H9 (cell line): ENCODE measurements around the gene ADIPOR1. TPM values are rescaled to one million over a fixed set of nuclear protein-coding genes. Genes with fewer than 3 reads are reported as not detected.

Experiments used
- DNase-seq: peaks from one replicate; pipeline ENCODE4 v3.0.0-alpha.2; 2017
- H2AFZ ChIP-seq: one replicate; pipeline ENCODE4 v1.6.1; 2013; ENCODE audit warnings: mild to moderate bottlenecking, low read length, control low read depth, moderate library complexity
- H2AK5ac ChIP-seq: 2 replicates; pipeline ENCODE4 v1.6.1; 2013; ENCODE audit warnings: low read length, control low read depth, mixed read lengths; ENCODE audit not compliant: insufficient read length
- H2BK120ac ChIP-seq: one replicate; pipeline ENCODE4 v1.6.1; 2013; ENCODE audit warnings: low read depth, mild to moderate bottlenecking, low read length, control low read depth, inconsistent platforms; ENCODE audit not compliant: poor library complexity, severe bottlenecking
- H2BK12ac ChIP-seq: 2 replicates; pipeline ENCODE4 v1.6.1; 2013; ENCODE audit warnings: low read length, control low read depth, mixed read lengths, low read depth; ENCODE audit not compliant: insufficient read length
- H2BK15ac ChIP-seq: 2 replicates; pipeline ENCODE4 v1.6.1; 2013; ENCODE audit warnings: low read depth, low read length, control low read depth
- H2BK20ac ChIP-seq: one replicate; pipeline ENCODE4 v1.6.1; 2013; ENCODE audit warnings: low read depth, mild to moderate bottlenecking, low read length, control low read depth, inconsistent platforms; ENCODE audit not compliant: poor library complexity, severe bottlenecking
- H2BK5ac ChIP-seq: 2 replicates; pipeline ENCODE4 v1.6.1; 2013; ENCODE audit warnings: low read length, control low read depth, mixed read lengths; ENCODE audit not compliant: insufficient read length
- H3K14ac ChIP-seq: 2 replicates; pipeline ENCODE4 v1.6.1; 2013; ENCODE audit warnings: low read length, control low read depth; ENCODE audit not compliant: insufficient read depth
- H3K18ac ChIP-seq: 2 replicates; pipeline ENCODE4 v1.6.1; 2013; ENCODE audit warnings: low read depth, mild to moderate bottlenecking, mixed read lengths, low read length, control low read depth; ENCODE audit not compliant: insufficient read length
- H3K23ac ChIP-seq: 2 replicates; pipeline ENCODE4 v1.6.1; 2013; ENCODE audit warnings: low read length, control low read depth, mixed read lengths, low read depth; ENCODE audit not compliant: insufficient read length
- H3K23me2 ChIP-seq: 2 replicates; pipeline ENCODE4 v1.6.1; 2013; ENCODE audit warnings: low read depth, mild to moderate bottlenecking, mixed read lengths, low read length, control low read depth; ENCODE audit not compliant: insufficient read length, poor library complexity, severe bottlenecking
- H3K27ac ChIP-seq: 2 replicates; pipeline ENCODE4 v1.5.1; 2013; ENCODE audit warnings: low read length, control low read depth, mixed read lengths, low read depth; ENCODE audit not compliant: insufficient read length
- H3K27me3 ChIP-seq: 2 replicates; pipeline ENCODE4 v1.6.1; 2013; ENCODE audit warnings: low read length, control low read depth, inconsistent platforms; ENCODE audit not compliant: insufficient read depth
- H3K4ac ChIP-seq: 2 replicates; pipeline ENCODE4 v1.6.1; 2013; ENCODE audit warnings: low read depth, mild to moderate bottlenecking, control low read depth, inconsistent platforms, low read length, moderate library complexity
- H3K4me1 ChIP-seq: 2 replicates; pipeline ENCODE4 v1.6.1; 2013; ENCODE audit warnings: low read length, control low read depth, inconsistent platforms; ENCODE audit not compliant: insufficient read depth
- H3K4me2 ChIP-seq: 2 replicates; pipeline ENCODE4 v1.6.1; 2013; ENCODE audit warnings: low read length, control low read depth, mixed read lengths; ENCODE audit not compliant: insufficient read length, insufficient read depth
- H3K56ac ChIP-seq: 2 replicates; pipeline ENCODE4 v1.6.1; 2013; ENCODE audit warnings: low read depth, mild to moderate bottlenecking, mixed read lengths, low read length, control low read depth; ENCODE audit not compliant: insufficient read length
- H3K79me1 ChIP-seq: 2 replicates; pipeline ENCODE4 v1.6.1; 2013; ENCODE audit warnings: low read depth, mild to moderate bottlenecking, moderate library complexity, low read length, control low read depth, inconsistent platforms; ENCODE audit not compliant: insufficient read depth, poor library complexity, severe bottlenecking
- H3K79me2 ChIP-seq: 2 replicates; pipeline ENCODE4 v1.6.1; 2013; ENCODE audit warnings: low read length, control low read depth, inconsistent platforms; ENCODE audit not compliant: insufficient read depth
- H3K9ac ChIP-seq: 2 replicates; pipeline ENCODE4 v1.6.1; 2013; ENCODE audit warnings: low read length, control low read depth, mixed read lengths; ENCODE audit not compliant: insufficient read length; ENCODE audit errors: extremely low read depth
- H3K9me3 ChIP-seq: one replicate; pipeline ENCODE4 v1.6.1; 2013; ENCODE audit warnings: low read depth, low read length, inconsistent platforms; ENCODE audit not compliant: control insufficient read depth
- H3T11ph ChIP-seq: one replicate; pipeline ENCODE4 v1.6.1; 2013; ENCODE audit warnings: mild to moderate bottlenecking, low read length, control low read depth, inconsistent platforms
- H4K20me1 ChIP-seq: one replicate; pipeline ENCODE4 v1.6.1; 2013; ENCODE audit not compliant: control insufficient read depth, insufficient read length, insufficient read depth
- H4K5ac ChIP-seq: 2 replicates; pipeline ENCODE4 v1.6.1; 2013; ENCODE audit warnings: low read depth, mild to moderate bottlenecking, mixed read lengths, low read length, control low read depth; ENCODE audit not compliant: insufficient read length
- H4K8ac ChIP-seq: replicated peaks from 2 replicates; pipeline ENCODE4 v1.6.1; 2013; ENCODE audit warnings: low read length, control low read depth, mixed read lengths, low read depth; ENCODE audit not compliant: insufficient read length
- H4K91ac ChIP-seq: 2 replicates; pipeline ENCODE4 v1.6.1; 2013; ENCODE audit warnings: low read depth, mild to moderate bottlenecking, moderate library complexity, mixed read lengths, low read length, control low read depth; ENCODE audit not compliant: insufficient read length
- H3K27ac Mint-ChIP-seq, 3 experiments: 2 replicates in 2 of 3; 3 replicates in 1 of 3; pipeline ENCODE4 v1.8.0; 2020 to 2021; ENCODE audit warnings: mixed read lengths in 3 of 3, mild to moderate bottlenecking in 1 of 3, moderate library complexity in 1 of 3
- H3K27me3 Mint-ChIP-seq: 2 replicates; pipeline ENCODE4 v1.8.0; 2021; ENCODE audit warnings: low read depth, mild to moderate bottlenecking, moderate library complexity, mixed read lengths
- H3K36me3 Mint-ChIP-seq, 3 experiments: 2 replicates in 2 of 3; 3 replicates in 1 of 3; pipeline ENCODE4 v1.8.0; 2020 to 2021; ENCODE audit warnings: low read depth in 3 of 3, mixed read lengths in 3 of 3; ENCODE audit not compliant: insufficient read depth in 1 of 3
- H3K4me1 Mint-ChIP-seq, 2 experiments: 2 replicates each; pipeline ENCODE4 v1.8.0; 2020; ENCODE audit warnings: mixed read lengths in 2 of 2
- H3K4me3 Mint-ChIP-seq, 2 experiments: 2 replicates in 1 of 2; 3 replicates in 1 of 2; pipeline ENCODE4 v1.8.0; 2020 to 2021; ENCODE audit warnings: mild to moderate bottlenecking in 2 of 2, mixed read lengths in 2 of 2, moderate library complexity in 1 of 2
- H3K9me3 Mint-ChIP-seq, 2 experiments: 2 replicates in 1 of 2; 3 replicates in 1 of 2; pipeline ENCODE4 v1.8.0; 2020; ENCODE audit warnings: mild to moderate bottlenecking in 2 of 2, mixed read lengths in 2 of 2, moderate library complexity in 1 of 2
- CTCF ChIP-seq: fragments of 200-600 bp; sonication (generic); conservative IDR thresholded peaks from 3 replicates; pipeline ENCODE4 v1.8.0; 2021; ENCODE audit warnings: antibody characterized with exemption, mild to moderate bottlenecking
- WGBS: extraction: QIAGEN DNeasy Blood & Tissue Kit; methylation state at CpG from one replicate; pipeline ENCODE4 v1.1.7; 2013; ENCODE audit warnings: missing lambda C conversion rate, low lambda C conversion rate, mixed read lengths; ENCODE audit not compliant: insufficient read length; ENCODE audit errors: extremely low coverage; 5-methylcytosine and 5-hydroxymethylcytosine counted together
- total RNA-seq: library from RNA; stranded (reverse); gene quantifications from 2 replicates; pipeline ENCODE4 v1.2.1, GENCODE V29; 2021

ADIPOR1 gene
- total RNA-seq, 1 experiment from 2014 or later = 65.0 TPM

- no peak overlapping the region for H2BK120ac ChIP-seq
- no peaks in the 10 kb centered on the region for H3K79me1 ChIP-seq
- H3K18ac ChIP-seq = no peak overlapping the region
- H3K14ac ChIP-seq = no peak overlapping the region
- Mint-ChIP-seq H3K4me1 (no peaks in the 10 kb centered on the region), H3K36me3 (peaks cover 5 to 69% (median 42%) of the 10 kb centered on the region in 3 experiments; a peak in 5 of 7 replicates), H3K27me3 (no peaks in the 10 kb centered on the region), H3K4me3 (no peak overlapping the region), H3K9me3 (no peaks in the 10 kb centered on the region), H3K27ac (no peak overlapping the region)
- H4K91ac ChIP-seq = no peak overlapping the region
- WGBS = no CpG with 5 or more reads among the region's 6 CpGs
- H2BK12ac ChIP-seq = no peak overlapping the region
- no peak for TF ChIP-seq CTCF
- no peak overlapping the region for H4K8ac ChIP-seq
- no peaks in the 10 kb centered on the region for H3K9me3 ChIP-seq
- no peaks in the 10 kb centered on the region for H3K4me1 ChIP-seq
- H2AK5ac ChIP-seq = no peak overlapping the region
- no peak for DNase-seq
- H4K5ac ChIP-seq = no peak overlapping the region
- H3K23me2 ChIP-seq = no peaks in the 10 kb centered on the region
- H2AFZ ChIP-seq = no peak overlapping the region
- H3T11ph ChIP-seq = no peak overlapping the region
- no peak overlapping the region for H3K4me2 ChIP-seq
- H2BK15ac ChIP-seq = no peak overlapping the region
- H3K9ac ChIP-seq = no peak overlapping the region
- no peaks in the 10 kb centered on the region for H4K20me1 ChIP-seq
- no peaks in the 10 kb centered on the region for H3K79me2 ChIP-seq
- H2BK20ac ChIP-seq = no peak overlapping the region
- no peak overlapping the region for H2BK5ac ChIP-seq
- H3K27me3 ChIP-seq = no peaks in the 10 kb centered on the region
- H3K4ac ChIP-seq = no peak overlapping the region
- no peak overlapping the region for H3K23ac ChIP-seq
- no peak overlapping the region for H3K27ac ChIP-seq
- no peak overlapping the region for H3K56ac ChIP-seq
Observed at GRCh38 chr1:202908998-202909397, 49.1 kb downstream of the ADIPOR1 start.
